SK-N-MC (cell line): ENCODE measurements around the gene POLR1A.

Experiments
- DNase-seq: peaks from one replicate; pipeline ENCODE4 v3.0.0-alpha.2; 2011; ENCODE audit warnings: low read depth, low spot score
- H3K27ac ChIP-seq: fragments of 200-600 bp; sonication (generic); 2 replicates; pipeline ENCODE4 v1.5.1; 2016; ENCODE audit warnings: mixed run types
- H3K36me3 ChIP-seq: fragments of 200-600 bp; sonication (generic); 2 replicates; pipeline ENCODE4 v1.6.1; 2017; ENCODE audit warnings: antibody characterized with exemption, low read length, mixed read lengths; ENCODE audit not compliant: insufficient read depth
- H3K4me3 ChIP-seq: fragments of 200-600 bp; sonication (generic); 2 replicates; pipeline ENCODE4 v1.5.1; 2016
- H3K9ac ChIP-seq: fragments of 200-600 bp; sonication (generic); 2 replicates; pipeline ENCODE4 v1.8.0; 2017; ENCODE audit warnings: mixed run types, mixed read lengths; ENCODE audit not compliant: insufficient read length
- H3K9me3 ChIP-seq: fragments of 200-600 bp; sonication (generic); 2 replicates; pipeline ENCODE4 v1.6.1; 2017; ENCODE audit warnings: low read depth, mild to moderate bottlenecking, antibody characterized with exemption, low read length, moderate library complexity, mixed read lengths
- EZH2 ChIP-seq: fragments of 200-600 bp; sonication (generic); IDR thresholded peaks from one replicate; pipeline ENCODE4 v1.6.1; 2017; ENCODE audit warnings: antibody characterized with exemption
- FOXP2 ChIP-seq: optimal IDR thresholded peaks from 2 replicates; pipeline ENCODE3; 2011; ENCODE audit warnings: mild to moderate bottlenecking, moderate library complexity; ENCODE audit not compliant: insufficient read depth; ENCODE audit errors: extremely low read length, control extremely low read depth
- POLR2AphosphoS5 ChIP-seq: IDR thresholded peaks from 2 replicates; pipeline ENCODE4 v1.6.1; 2012; ENCODE audit warnings: mild to moderate bottlenecking, low read depth, low read length, borderline replicate concordance

POLR1A gene

GRCh38 chr2:86069783-86070339 is 35.8 kb downstream of the POLR1A start:
- no peak overlapping the region for H3K27ac ChIP-seq
- peaks cover 96% of the 10 kb centered on the region for H3K36me3 ChIP-seq
- H3K9ac ChIP-seq = no peak overlapping the region

GRCh38 chr2:86069091-86069685 is 36.5 kb downstream of the POLR1A start:
- Histone ChIP-seq H3K9me3 (no peaks in the 10 kb centered on the region), H3K36me3 (peaks cover 96% of the 10 kb centered on the region), H3K4me3 (no peak overlapping the region), H3K9ac (no peak overlapping the region), H3K27ac (no peak overlapping the region)
- DNase-seq = no peak
- TF ChIP-seq POLR2AphosphoS5 = no peak
- no peak for TF ChIP-seq FOXP2

More at GRCh38 chr2:86069783-86070339, 35.8 kb downstream of the POLR1A start:
- Histone ChIP-seq H3K4me3 (no peak overlapping the region), H3K9me3 (no peaks in the 10 kb centered on the region)
- no peak for TF ChIP-seq FOXP2
- DNase-seq = no peak

- TF ChIP-seq FOXP2 (no peak), EZH2 (no peak), POLR2AphosphoS5 (no peak)
- Histone ChIP-seq H3K27ac (no peak overlapping the region), H3K4me3 (no peak overlapping the region), H3K36me3 (peaks cover 96% of the 10 kb centered on the region), H3K9ac (no peak overlapping the region), H3K9me3 (no peaks in the 10 kb centered on the region; the same call in 1 of the 2 replicates)
- DNase-seq = no peak
Measured at GRCh38 chr2:86068648-86069047, 37.0 kb downstream of the POLR1A start.

GRCh38 chr2:86068136-86068588 is 37.5 kb downstream of the POLR1A start:
- Histone ChIP-seq H3K9me3 (no peaks in the 10 kb centered on the region; the same call in 1 of the 2 replicates), H3K27ac (no peak overlapping the region), H3K4me3 (no peak overlapping the region), H3K36me3 (peaks cover 96% of the 10 kb centered on the region), H3K9ac (no peak overlapping the region)
- DNase-seq = no peak
- TF ChIP-seq POLR2AphosphoS5 = no peak
- no peak for TF ChIP-seq EZH2
- no peak for TF ChIP-seq FOXP2

GRCh38 chr2:86066915-86067314 is 38.8 kb downstream of the POLR1A start:
- H3K9me3 ChIP-seq = no peaks in the 10 kb centered on the region; the same call in 1 of the 2 replicates
- no peak overlapping the region for H3K9ac ChIP-seq
- no peak overlapping the region for H3K4me3 ChIP-seq
- TF ChIP-seq POLR2AphosphoS5 (no peak), EZH2 (no peak), FOXP2 (no peak)
- H3K36me3 ChIP-seq = peaks cover 98% of the 10 kb centered on the region
- no peak for DNase-seq
- no peak overlapping the region for H3K27ac ChIP-seq

GRCh38 chr2:86066007-86066578 is 39.6 kb downstream of the POLR1A start:
- TF ChIP-seq POLR2AphosphoS5 = no peak
- no peak for TF ChIP-seq FOXP2
- TF ChIP-seq EZH2 = no peak
- H3K9me3 ChIP-seq = no peaks in the 10 kb centered on the region; the same call in 1 of the 2 replicates
- no peak overlapping the region for H3K27ac ChIP-seq
- H3K9ac ChIP-seq = no peak overlapping the region
- no peak overlapping the region for H3K4me3 ChIP-seq
- no peak for DNase-seq
- peaks cover 99% of the 10 kb centered on the region for H3K36me3 ChIP-seq

- H3K36me3 ChIP-seq = peaks cover 99% of the 10 kb centered on the region
- TF ChIP-seq POLR2AphosphoS5 (no peak), EZH2 (no peak)
- no peak overlapping the region for H3K4me3 ChIP-seq
- no peak for DNase-seq
- H3K9ac ChIP-seq = no peak overlapping the region
- H3K9me3 ChIP-seq = no peaks in the 10 kb centered on the region; the same call in 1 of the 2 replicates
- no peak overlapping the region for H3K27ac ChIP-seq
Measured at GRCh38 chr2:86065512-86065911, 40.2 kb downstream of the POLR1A start.

- no peak for DNase-seq
- no peaks in the 10 kb centered on the region; the same call in 1 of the 2 replicates for H3K9me3 ChIP-seq
- no peak overlapping the region for H3K27ac ChIP-seq
- H3K36me3 ChIP-seq = peaks cover 97% of the 10 kb centered on the region
- no peak overlapping the region for H3K4me3 ChIP-seq
- H3K9ac ChIP-seq = no peak overlapping the region
- TF ChIP-seq EZH2 (no peak), POLR2AphosphoS5 (no peak), FOXP2 (no peak)
Measured at GRCh38 chr2:86064006-86064405, 41.7 kb downstream of the POLR1A start.
